NCI-H146 treated with DMSO at 0.1 percent for 48 hours (cell line): Measurements from ENCODE around the gene ANKH.
A peak's percentile ranks its signal among the peaks of the same experiment; 100 is the strongest.
"Not testable (repeated sequence)": the region's sequence is repeated elsewhere in the genome, so short reads cannot be mapped to it uniquely, and the experiment has no call there.

ENCODE experiments used
- DNase-seq: peaks from one replicate; lab custom pipeline; 2025; ENCODE audit not compliant: unreplicated experiment; lab: John Stamatoyannopoulos, UW

Gene ANKH

DNA sequence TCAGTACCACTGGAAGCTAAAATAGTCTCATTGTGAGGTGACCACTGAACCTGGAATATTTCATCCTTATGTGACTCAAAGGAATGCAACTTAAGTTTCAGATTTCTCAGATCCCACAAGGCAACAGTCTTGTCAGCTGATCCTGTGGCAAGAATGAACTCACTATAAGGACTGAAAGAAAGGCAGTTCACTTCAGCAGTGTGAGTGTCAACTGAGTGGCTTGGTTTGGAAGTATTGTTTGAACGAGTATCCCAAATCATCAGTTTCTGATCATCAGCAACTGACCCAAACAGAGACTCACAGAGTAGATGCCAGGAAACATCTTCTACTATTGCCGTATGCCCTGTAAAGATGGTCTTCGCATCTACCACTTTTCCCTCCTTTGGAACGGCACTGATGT, 74.2 kb downstream of the ANKH start:
- DNase-seq = not testable (repeated sequence)

DNA sequence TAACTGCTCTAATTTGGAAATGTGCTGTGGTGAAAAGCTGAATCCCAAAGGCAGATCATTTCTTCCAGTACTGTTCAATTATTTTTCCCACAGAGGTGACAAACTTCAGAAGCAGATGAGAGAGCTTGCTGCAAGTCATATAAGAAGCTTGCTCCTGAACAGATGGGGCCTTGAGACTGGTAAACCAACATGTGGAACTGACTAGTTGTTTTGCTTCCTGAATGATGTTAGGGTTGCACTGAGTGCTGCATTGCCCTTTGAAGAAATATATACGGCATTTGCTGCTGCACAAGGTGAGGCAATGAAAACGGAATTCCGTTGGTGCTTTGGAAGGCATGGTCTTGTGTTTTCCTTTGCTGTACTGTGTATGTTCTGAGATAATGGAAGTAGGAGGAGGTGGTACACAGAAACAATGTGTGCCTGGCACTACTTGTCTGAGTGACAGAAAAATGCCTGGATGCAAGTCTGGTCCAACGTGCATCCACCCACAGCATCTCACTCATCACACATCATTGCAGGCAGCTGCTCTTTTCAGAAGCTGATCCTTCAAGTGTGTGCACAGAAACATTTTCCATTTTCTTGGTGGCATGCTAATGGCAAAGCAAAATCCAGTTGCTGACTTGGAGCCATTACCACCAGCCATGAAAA, 76.9 kb downstream of the ANKH start:
- no peak for DNase-seq

GRCh38 chr5:14793851-14794250, 77.7 kb downstream of the ANKH start:
- DNase-seq = no peak

DNA sequence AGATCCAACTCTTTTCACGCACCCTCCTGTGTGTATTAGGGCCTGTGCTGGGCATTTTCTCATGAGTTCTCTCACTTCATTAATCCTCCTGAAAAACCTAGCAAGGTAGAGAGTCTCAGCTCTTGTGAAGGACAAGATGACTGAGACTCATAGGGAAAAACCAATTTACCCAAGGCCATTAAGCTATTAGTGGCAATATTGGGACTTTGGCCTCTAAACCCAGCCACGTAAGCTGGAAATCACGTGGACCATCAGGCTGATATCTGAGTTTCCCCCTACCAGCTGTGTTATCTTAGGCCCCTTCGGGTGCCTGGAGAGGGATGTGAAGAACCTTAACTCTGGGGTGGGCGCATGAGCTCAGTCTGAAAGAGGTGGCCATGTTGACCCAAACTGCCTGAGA, 80.7 kb downstream of the ANKH start:
- no peak for DNase-seq

- DNase-seq = no peak
These were observed 81.4 kb downstream of the ANKH start for GRCh38 chr5:14790220-14790619.

- DNase-seq = no peak
These were observed 83.6 kb downstream of the ANKH start for GRCh38 chr5:14787801-14788579.

GRCh38 chr5:14783691-14784090, 87.9 kb downstream of the ANKH start:
- no peak for DNase-seq

DNA sequence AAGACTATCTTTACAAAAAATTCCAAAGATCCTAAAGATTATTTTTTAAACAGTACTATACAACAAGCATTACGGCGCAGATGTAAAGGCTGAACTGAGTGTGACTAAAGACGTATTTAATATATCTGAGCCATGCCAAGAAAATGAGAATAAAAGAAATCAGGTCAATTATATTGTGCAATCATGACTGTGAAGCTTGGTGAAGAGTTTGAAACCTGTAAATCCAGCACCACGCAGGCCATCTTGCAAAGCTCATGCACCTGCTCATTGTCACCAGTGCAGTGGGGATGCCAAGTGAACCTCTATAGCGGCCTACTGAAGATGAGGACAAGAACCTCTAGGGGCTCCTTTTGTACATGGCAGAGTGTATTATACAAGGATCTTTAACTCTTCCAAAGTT, 89.0 kb downstream of the ANKH start:
- no peak for DNase-seq

- no peak for DNase-seq
These were observed 90.5 kb downstream of the ANKH start for GRCh38 chr5:14781106-14781505.

DNA sequence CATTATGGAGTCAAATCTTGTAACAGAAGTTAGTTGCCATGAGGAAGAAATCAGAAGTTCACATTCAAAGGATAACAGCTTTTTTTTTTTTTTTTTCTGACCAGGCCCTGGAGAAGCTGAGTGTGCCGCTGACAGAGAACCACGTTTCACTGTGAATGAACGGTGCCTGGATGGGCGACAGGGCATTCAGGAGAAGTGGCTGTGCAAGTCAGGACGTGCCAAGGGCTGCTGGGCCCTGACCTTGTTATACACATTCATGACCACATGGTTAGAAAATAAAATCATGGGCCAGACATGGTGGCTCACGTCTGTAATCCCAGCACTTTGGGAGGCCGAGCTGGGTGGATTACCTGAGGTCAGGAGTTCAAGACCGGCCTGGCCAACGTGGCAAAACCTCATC, 91.6 kb downstream of the ANKH start:
- DNase-seq = no peak

GRCh38 chr5:14778792-14779070, 92.8 kb downstream of the ANKH start:
- no peak for DNase-seq

DNA sequence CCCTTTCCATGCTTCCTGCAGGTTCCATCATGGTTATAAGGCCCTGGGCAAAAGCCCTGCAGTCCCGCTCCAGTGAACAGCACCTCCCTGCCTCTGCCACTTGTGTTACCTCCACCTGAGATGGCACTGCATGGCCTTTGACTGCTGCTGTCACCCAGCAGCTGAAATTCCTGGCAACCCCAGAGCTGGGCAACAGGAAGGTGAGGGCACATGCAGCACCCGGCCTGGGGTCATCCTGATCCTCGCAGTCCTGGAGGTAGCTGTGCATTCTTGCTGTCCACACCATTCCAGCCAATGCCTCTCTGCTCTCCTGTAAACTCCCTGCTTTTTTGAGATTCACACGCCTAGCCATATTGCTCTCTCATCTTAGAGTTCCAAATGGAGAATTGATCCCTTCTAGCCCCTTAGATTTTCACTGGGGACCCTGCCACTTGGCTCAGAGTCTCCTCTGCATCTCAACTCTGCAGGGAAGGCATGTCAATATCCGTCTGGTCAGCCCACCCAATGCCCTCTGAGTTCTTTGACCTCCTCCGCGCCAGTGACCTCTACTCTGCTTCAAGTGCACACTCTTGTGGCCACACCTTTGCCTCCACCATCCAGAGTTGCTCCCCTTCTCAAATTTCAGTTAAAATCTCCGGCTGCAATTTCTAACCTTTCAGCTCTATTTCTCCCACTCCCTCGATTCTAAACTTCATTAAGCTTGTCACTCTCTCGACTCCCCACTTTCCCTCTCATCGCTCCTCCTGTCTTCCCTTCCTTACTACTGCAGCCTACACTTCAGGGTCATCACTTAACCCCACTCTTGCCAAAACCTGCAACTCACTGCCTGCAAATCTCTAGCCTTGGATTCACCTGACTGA, 93.4 kb downstream of the ANKH start:
- DNase-seq = no peak

DNA sequence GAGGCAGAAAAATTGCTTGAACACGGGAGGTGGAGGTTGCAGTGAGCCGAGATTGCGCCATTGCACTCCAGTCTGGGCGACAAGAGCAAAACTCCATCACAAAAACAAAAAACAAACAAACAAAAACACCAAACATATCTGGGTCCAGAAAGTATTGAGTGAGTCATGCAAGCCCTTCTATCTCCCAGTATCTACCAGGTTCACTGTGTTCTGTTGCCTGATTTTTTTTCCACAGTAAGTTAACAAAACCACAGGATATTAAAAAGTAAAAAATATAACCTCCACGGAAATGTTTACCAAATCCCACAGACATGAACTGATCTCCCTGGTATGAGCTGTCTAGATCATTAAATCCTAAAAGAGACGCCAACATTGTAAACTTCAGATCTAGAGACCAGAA, 94.4 kb downstream of the ANKH start:
- no peak for DNase-seq

DNA sequence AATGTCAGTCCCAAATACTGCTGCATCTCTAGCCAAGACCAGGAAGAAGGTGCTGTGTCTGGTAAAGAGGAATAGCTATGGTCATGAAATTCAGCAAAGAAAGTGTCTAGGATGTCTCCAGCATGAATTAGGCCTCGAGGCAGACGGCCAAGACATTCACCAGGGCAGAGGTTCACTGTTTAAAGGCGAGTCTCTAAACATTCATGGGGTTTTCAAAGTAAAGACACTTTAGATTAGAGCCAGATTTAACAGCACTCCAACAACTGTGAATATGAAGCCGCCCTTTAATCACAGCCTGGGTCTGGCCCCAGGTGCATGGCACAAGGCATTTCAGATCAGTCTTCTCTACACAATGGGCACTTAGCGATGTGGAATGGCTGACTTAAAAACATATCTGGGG, 95.0 kb downstream of the ANKH start:
- DNase-seq = no peak

DNA sequence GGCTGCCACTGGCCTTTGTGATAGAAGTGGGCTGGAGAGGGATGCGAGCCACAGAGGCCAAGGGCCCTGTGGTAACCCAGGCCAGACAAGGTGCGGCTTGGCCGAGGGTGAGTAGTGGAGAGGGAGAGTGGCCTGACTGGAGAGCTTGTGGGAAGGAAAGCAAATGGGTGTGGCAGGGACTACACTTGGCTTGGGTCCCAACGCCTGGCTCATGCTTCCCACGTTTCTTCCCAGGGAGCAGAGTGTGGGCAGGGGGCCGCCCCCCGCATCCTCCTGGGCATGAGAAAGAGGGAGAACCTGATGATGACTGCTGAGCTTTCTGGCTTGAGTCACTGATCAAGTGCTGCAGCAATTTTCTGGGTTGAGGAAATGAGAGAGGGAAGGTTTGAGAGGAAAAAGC, 95.7 kb downstream of the ANKH start:
- no peak for DNase-seq

- DNase-seq = no peak
These were observed 98.0 kb downstream of the ANKH start for GRCh38 chr5:14773588-14773987.

DNA sequence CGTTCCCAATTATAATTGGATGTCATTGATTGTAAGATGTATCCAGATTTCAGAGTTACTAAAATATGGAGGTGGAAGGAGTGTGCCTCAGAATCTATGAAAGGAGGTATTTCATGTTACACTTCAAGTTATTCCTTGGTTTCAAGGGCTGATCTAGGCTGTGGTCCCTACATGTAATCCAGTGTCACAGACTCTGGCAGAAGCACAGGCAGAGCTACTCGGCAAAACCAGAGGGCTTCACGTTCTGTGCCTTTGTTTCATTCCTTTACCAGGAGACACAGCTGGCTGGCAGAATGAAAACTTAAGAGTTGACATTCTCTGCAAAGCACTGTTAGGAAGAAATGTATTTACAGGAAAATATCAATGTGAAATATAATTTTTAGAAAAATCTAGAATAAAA, 99.6 kb downstream of the ANKH start:
- DNase-seq = no peak

- DNase-seq = no peak
These were observed 100.4 kb downstream of the ANKH start for GRCh38 chr5:14771189-14771588.

DNA sequence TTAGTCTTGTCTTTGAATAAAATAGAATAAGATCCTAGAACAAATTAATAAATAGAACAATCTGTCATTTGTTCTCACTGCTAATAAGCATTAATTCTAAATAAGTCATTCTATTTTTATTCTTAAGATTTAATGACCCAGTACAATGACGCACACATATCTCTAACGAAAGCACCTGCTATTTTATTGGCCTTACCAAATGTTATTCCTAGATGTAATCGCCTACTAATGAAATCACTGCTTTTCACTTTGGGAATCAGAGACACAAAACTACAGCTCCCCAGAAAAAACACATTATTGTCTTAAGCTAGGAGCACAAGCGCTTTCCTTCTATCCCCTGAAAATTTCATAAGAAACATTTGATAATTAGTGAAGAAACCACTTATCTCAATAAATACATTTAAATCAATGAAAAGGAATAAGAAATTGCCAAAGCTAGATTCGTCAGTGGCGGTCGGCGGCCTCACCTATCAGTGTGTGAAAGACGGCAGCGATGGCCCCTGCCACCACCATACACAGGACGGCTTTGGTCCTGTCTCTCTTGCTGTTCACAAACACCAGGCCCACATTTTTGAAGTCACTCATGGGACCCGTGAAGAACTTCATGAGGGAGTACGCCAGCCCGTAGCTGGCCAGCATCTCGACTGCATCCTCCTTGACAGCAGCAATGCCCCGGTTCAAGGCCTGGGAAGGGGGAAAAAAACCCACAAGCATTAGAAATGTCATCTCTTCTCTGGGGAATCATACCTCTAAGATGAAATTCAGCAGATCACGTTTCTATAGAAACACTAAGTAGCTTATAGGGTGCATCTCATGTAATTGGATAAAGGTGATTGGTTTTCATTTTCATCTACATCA, 102.8 kb downstream of the ANKH start:
- no peak for DNase-seq

GRCh38 chr5:14767735-14768507, 103.7 kb downstream of the ANKH start:
- peak; percentile 91 for DNase-seq
